GM21381 (cell line): ENCODE measurements around the gene IL1RAPL1.
"Not testable (repeated sequence)": the region's sequence is repeated elsewhere in the genome, so short reads cannot be mapped to it uniquely, and the experiment has no call there.

Experiments used
- ATAC-seq: cut with Tn5 transposase; IDR thresholded peaks from one replicate; pipeline ENCODE4 v1.9.1; 2021; ENCODE audit warnings: mild to moderate bottlenecking, moderate library complexity; ENCODE audit not compliant: unreplicated experiment

IL1RAPL1 gene

DNA sequence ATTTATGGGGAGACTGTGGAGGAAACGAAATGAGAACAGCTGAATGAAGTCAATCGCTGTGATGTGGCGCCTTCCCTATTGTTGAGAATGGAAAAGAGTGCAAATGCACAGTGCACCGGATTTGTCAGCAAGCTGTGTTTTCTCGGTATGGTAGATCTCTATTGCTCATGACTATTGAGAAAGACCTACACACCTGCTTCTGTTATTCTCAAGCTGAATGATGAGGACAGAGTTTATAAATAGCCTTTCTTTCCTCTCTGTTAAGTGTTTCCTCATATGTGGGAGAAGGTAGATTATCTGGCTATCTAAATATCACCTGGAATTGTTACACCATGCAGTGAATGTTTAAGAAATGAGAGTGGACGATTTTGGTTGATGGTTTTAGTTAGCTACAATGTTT lies 650.7 kb downstream of the IL1RAPL1 start:
- ATAC-seq, result no peak

DNA sequence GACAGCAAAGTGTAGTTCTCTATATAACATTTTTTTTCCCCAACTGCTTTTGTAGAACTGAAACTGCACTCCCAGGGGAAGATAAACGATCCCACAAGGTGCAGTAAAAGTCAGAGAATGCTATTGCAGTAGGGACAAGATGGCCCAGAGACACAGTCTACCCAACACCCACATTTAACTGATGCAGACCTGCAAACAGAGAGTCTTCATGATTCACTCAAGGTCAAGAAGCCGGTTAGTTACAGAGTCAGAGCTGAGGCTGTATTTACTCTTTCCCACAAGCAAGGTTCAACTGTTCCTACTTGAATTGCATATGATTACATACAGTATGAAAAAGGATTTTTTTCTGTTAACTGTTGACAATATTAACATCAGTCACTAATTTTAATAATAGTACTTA lies 654.6 kb downstream of the IL1RAPL1 start:
- no peak for ATAC-seq

DNA sequence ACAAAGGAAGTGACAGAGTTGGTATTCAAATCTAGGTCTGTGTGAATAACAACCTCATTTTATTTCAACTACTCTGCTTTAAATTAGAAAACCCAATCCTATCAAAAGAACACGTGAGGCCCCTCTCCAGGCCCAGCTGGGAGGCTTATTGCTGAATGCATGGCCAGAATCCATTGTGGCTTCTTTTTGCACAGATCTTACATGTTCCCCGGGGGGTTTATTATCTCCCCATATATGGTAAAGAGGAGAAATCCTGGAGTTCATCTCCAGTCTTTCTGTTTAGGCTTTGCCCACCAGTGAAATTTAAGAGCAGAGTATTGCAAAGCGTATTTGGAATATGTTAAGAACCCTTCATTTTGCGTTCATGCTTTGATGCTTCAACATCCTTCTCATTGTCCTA lies 655.6 kb downstream of the IL1RAPL1 start:
- no peak for ATAC-seq

DNA sequence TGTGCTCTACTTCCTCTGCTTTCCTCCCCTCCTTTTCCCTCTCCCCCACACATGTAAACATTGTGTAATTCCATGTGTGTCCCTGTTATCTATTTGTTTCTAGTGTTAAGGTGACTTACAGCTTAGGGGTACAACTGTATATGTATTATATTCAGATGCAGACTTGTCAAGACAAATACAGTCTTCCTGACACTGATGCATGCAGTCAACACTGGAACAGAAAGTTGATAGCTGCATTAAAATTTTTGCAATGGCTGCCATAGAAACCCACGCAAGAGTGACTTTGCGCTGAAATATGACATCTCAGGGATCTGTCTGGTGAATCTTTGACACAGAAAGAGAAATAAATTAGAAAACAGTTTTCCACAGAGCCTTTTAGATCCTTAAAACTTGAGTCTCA lies 656.7 kb downstream of the IL1RAPL1 start:
- no peak for ATAC-seq

DNA sequence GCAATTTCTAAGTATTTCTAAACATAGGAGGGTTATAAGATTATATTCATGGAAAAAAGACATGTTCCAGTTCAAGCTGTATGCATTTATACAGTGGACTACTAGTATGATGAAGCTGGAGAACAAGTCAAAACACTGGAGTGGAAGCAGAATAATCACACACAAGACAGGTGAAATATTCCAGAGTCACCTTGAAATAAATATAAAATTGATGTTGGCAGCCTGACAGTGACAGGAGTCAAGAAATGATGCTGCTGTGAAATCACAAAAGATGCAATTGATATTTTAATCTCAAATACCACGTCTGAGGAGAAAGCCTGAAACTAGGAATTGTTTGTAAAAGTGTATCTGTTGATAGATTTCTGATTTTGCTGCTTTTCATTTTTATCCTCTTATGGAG lies 667.3 kb downstream of the IL1RAPL1 start:
- no peak for ATAC-seq

DNA sequence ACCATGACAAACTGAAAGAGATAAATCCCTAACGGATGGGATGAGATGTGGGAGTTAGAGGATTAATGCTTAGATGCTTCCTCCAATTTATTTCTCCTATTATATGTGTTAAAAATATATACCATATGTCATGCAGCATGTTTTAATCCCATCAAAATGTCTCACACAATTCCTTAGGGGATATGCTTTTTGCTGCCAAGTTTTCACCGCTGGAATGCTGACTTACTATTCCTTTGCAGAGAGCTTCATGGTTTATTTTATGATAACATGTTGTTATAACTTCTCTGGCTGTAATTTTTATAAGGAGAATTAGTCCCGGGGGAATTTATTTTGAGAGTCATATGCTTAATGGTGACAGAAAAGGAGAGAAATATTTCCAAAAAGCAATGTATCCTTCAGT lies 670.3 kb downstream of the IL1RAPL1 start:
- ATAC-seq, result no peak

DNA sequence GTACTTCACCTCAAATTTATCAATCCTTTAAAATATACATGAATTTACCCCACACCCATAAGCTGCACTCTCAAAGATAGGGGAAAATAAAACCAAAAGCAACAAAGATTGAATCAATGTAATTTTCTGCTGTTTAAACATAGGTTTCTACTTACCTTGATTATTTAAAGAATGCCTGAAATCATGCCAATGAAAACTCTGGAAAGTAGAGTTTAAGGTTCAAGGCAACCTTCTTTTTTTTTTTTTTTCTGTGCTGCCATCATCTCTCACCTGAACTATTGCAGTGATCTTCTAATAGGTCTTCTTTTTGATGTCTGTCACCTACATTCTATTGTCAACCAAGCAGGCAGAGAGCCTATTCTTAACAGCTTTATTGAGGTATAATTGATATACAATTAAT lies 682.1 kb downstream of the IL1RAPL1 start:
- ATAC-seq, result no peak

DNA sequence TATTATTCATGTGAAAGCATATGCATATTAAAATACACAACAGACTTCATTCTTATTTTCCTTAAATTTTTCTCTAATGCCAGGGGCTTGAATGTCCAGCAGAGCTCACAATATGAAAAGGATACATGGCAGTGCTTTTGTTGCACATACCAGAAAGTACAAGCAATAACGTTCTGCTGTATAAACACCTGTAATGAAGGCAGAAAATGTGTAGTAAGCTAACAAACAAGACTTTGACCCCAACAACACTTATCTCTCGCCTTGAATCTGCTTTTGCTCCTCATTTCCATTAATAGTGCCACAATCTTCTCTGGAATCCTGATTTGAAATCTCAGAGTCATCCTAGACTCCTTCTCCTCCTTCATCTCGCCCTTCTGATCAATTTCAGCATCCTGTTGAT lies 687.3 kb downstream of the IL1RAPL1 start:
- ATAC-seq, result no peak

DNA sequence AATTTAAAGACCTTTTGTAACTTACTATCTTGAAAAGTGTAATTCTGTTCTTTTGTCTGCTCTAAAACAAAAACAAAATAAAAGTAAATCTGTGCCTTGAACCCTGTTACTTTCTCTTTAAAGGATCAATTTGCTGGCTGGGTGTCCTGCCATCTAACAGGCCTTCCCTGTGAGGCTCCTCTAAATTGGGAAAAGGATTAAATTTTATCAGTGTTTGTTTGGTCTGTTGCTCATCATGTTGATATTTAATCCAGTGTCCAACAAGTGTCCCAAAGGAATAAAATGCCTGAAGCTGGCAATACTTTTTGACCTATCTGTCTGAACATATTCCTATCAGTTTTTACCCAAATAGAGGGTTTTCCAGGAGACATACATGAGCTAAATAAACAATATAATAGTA lies 688.7 kb downstream of the IL1RAPL1 start:
- ATAC-seq, result no peak

DNA sequence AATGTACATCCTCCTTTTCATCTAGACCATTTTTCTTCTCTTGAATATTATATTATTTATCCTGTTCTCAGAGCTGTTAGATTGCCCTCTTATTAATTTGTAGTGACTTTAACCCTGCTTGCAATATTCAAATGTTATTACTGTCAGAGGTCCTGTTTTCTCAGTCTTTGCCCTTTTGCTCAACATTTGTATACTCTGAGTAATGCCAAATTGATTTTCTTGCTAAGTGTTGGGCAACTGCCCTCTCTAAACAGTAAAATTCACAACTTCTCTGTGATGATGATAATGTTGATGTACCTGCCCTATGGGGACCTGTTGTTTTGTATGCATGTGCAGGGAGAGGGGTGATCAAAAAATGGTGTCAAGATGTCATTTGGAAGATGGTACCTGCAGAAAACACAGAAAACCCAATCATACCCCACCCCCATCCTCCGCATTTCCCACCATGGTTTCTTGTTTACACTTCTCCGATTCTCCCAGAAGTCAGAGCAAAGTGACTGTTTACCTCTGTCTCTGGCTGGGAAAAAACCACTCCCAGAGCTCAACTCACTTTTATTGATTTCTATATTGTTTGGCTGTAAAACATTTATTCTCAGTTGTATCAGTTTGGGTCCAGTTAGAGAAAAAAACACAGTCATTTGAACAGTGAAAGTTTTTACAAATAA lies 694.0 kb downstream of the IL1RAPL1 start:
- ATAC-seq, result no peak

DNA sequence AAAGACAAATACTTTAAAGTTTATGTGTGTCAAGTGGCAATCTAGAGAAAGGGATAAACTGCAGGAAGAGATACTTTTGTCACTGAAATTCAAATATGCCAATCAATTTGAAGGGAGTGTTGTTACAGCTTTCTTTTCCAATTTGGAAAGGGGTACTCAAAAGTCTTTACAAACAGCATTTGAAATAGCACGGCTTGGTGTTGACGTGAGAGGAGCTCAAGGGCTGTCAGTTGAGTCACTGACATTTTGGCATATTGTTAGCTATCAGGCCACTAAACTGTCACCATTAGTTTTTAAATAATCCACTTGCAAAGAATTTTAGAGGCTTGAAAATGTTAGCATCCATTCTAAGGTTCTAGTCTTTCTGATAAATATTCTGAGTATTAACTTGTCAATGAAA lies 698.4 kb downstream of the IL1RAPL1 start:
- no peak for ATAC-seq

DNA sequence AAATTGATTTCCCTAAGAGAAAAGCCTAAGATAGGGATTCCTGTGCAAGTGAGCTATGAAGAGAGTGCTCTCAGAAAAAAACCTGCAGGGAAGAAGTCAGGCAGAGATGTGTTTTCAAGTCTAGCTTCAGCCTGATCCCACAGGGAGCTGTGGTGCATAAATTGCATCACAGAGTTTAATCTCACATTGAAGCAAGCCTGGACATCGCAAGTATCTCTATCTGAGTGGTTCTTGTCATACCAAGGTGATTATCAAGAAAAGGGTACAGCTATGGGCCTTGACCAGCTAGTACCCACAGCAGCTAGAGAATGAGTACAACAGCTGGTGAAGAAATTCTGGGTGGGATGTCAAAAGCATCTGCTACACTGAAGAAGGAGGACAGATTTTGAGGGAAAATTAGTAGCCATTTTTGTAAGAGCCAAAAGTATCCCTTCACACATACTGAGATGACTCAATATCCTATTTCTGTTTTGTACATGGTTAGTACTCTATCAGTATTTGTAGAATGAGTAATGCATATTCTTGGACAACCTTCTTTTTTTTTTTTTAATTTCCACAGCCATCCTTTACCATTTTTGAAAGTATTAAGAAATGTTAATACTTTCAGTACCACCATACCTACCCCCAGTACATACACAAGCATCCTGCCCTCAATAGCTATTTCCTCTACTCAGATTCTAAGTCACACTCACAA lies 708.9 kb downstream of the IL1RAPL1 start:
- ATAC-seq, result no peak

DNA sequence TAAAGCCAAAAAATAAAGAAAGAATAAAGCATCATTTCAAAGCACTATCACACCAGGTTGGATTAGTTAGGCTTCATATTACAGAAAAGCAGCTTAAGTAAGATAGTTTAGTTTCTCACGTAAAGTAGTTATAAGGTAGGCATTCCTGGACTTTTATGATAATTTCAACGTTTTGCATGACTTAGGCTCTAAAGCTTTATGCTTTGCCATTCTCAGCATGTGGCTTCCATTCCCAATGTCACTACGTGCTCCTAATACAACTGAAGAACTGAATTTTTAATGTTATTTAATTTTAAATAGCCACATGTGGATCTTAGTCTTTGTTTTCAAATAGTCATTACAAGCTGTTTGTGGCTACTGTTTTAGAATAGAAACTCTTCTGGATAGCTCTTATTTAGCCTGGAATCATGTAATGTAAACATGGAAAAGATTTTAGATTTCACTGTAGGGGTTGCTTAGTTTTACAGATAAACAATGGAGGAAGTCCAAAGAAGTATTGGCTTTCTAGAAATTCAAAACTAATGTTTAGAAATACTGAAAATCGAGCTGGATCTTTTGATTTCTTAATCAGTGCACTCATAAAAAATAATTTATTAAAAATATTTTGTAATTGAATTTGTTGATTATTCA lies 710.0 kb downstream of the IL1RAPL1 start:
- no peak for ATAC-seq

DNA sequence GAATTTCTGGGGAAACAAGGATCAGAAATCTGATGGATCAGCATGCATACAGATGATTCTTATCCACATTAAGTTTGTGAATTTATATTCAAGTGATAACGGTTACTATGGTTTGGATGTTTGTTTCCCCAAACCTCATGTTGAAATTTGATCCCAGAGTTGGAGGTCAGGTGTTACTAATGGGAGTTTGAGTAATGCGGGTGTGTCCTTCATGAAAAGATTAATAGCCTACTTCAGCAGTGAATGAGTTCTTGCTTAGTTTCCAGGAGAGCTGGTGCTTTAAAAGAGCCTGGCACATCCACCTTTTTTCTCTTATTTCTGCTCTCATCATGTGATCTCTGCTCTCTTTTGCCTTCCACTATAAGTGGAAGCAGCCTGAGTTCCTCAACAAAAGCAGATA lies 712.4 kb downstream of the IL1RAPL1 start:
- ATAC-seq, result no peak

DNA sequence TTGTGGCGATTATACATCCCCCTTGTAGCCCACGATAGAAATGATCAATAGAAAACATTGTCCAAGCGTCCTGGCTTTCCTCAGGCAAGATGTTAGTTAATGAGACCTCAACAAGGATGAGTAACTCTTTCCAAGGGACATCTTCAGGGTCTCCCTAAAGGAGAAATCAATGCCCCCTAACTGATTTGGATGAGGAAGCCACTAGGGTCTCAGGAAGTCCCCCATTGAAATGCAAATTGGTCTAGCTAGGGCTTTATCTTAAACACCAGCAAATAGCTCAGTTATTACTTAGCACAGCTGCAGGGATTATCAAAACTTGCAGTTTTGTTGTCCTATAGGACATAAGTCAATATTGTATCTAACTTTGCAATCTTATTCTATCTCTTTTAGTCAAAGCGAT lies 721.5 kb downstream of the IL1RAPL1 start:
- ATAC-seq, result no peak

DNA sequence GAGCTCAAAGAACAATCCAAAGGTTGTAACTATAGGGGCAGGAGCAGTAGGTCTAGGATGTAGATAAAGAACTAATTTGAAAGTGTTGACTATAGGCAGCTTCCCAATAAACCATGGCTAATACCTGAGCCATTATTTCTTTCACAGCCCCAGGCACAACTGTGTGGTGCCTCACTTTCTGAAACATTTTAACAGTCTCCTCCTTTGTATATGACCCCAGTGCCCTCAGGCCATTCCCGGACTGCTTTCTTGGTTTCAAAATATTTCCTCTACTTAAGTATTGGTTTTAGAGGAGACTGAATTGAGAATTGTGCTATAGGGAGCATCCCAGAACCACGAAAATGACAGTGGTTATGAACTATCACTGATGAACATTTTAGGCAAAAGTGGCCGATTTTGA lies 728.7 kb downstream of the IL1RAPL1 start:
- no peak for ATAC-seq

DNA sequence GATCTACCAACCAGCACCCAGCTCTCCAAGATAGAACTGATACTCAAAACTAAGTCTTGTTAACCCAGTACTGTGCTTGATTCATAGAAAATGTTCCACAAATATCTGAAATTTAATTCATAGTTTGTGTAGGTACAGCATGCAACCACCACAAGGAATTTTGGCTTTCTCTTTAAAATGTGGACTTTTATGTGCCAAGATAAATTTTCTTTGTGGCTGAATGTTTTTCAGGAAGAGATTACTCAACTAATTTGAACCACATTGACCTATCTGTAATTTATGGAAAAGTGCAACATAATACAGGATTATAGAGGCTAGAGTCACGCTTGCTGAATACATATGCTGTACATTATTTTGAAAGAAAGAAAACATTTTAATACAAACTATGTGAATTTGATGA lies 730.8 kb downstream of the IL1RAPL1 start:
- ATAC-seq, result no peak

DNA sequence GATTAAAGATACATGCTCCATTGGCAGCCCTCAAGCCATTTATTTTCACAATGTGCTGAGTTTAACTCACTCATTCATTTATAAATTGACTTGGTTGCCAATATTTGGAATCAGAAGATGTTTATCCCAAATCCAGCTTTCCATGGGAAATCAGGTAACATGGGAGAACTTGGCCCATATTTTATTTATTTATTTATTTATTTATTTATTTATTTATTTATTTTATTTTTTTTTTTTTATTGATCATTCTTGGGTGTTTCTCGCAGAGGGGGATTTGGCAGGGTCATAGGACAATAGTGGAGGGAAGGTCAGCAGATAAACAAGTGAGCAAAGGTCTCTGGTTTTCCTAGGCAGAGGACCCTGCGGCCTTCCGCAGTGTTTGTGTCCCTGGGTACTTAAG lies 745.2 kb downstream of the IL1RAPL1 start:
- ATAC-seq, result not testable (repeated sequence)

DNA sequence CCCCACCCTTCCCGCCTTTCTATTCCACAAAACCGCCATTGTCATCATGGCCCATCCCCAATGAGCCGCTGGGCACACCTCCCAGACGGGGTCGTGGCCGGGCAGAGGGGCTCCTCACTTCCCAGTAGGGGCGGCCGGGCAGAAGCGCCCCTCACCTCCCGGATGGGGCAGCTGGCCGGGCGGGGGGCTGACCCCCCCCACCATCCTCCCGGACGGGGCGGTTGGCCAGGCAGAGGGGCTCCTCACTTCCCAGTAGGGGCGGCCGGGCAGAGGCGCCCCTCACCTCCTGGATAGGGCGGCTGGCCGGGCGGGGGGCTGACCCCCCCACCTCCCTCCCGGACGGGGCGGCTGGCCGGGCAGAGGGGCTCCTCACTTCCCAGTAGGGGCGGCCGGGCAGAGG lies 745.8 kb downstream of the IL1RAPL1 start:
- not testable (repeated sequence) for ATAC-seq

DNA sequence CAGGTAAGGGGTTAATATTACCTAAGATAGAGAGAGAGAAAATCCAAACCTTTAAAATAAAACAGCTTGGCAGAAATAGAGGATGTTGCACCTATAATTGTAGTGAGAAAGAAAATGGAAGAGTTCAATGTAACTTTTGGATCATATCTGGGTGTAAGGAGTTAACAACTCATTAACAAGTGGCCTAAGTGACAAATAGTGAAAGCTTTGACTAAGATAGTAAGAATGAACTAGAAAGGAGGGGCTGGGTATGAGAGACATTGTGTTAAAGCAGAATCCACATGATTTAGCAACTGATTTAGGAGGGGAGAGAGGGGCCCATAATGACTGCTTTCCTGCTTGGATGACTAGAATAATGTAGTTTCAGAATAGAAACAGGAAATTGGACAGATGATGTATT lies 761.0 kb downstream of the IL1RAPL1 start:
- no peak for ATAC-seq

DNA sequence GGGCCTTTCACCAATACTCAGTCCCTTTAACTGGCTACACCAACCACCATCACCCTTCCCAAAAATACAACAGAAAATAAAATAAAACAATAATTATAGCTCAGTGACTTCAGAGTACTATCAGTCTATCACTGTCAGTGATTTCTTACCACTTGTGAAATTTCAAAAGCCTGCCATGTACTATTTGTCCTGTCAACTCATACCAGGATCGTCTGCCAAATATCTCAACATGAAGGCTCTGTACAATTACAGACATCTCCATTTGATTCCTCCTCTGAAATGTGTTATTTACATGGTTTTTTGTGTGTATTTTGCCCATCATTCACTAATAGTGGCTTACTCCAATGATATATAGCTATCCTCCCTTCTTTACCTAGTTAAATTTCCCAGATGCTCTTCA lies 772.0 kb downstream of the IL1RAPL1 start:
- no peak for ATAC-seq

DNA sequence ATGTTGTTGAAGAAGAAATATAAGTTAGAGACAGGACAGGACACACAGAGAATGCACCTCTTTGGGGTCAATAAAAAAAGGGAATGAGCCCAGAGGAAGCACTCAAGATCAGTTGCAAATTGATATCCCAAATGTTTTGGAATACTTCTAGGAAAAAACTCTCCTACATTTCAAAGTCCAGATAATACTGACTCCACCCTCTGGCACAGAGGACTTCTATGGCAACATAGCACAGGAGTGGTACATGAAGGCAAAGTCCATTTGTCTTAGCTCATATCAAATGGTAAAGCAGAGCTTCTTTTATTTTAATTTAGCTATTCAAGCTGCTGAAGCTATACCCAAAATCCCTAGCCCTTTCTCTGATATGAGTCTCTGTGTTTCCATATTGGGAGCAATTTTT lies 787.5 kb downstream of the IL1RAPL1 start:
- not testable (repeated sequence) for ATAC-seq
